Measurements from ENCODE around the gene SNRPA.

SNRPA gene

DNA sequence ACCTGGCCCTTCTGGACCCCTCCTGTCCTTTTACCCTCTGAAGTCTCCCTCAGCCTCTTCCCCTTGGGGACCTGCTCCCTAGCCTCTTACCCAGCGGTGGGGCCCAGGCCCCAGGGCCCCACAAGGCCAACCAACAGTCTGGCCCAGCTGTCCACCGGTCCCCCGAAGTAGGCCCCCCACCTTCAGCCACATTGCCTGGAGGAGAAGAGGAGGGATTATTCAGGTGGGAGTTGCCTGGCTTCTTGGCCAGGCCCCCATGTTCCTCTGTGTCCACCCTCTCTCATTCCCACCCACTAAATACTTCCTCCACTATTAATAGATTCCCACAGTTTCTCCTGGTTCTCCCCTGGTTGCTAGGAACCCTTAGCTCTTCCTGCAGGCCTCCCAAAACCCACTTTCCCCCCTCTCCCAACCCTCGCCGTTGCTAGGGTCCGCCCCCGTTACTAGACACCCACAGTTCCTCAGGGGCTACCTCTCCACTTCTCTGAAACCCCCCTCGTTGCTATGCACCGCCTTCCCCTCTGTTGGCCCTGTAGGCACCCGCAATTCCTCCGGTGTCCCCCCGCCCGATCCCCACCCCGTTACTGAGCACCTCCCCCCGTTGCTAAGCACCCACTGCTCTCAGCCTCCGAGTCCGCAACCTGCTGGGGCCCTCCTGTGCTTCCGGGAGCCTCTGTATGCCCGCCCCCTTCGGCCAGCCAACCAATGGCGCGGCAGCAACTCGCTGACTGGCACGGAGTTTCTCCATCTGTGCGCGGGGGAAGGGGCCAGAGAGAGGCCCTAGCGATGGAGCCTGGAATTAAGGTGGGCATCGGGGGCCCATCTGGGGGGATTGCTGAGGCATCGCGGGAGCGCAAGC, 36.3 kb upstream of the SNRPA start:
- Histone ChIP-seq H3K9ac (ENCODE audit: low read length) (peak overlapping the region; percentile 68), H3K4me1 (ENCODE audit: control insufficient read depth, low read depth, low read length) (peaks cover 25% of the 10 kb centered on the region), H3K27ac (ENCODE audit: low read length) (peak overlapping the region; percentile 65), H3K9me3 (ENCODE audit: control insufficient read depth, low read depth, low read length) (no peaks in the 10 kb centered on the region), H3K27me3 (ENCODE audit: control insufficient read depth, insufficient read depth, low read length) (no peaks in the 10 kb centered on the region), H3K4me3 (ENCODE audit: low read length) (peak overlapping the region; percentile 73), H3K36me3 (ENCODE audit: control insufficient read depth, low read depth, low read length) (peaks cover 16% of the 10 kb centered on the region)

DNA sequence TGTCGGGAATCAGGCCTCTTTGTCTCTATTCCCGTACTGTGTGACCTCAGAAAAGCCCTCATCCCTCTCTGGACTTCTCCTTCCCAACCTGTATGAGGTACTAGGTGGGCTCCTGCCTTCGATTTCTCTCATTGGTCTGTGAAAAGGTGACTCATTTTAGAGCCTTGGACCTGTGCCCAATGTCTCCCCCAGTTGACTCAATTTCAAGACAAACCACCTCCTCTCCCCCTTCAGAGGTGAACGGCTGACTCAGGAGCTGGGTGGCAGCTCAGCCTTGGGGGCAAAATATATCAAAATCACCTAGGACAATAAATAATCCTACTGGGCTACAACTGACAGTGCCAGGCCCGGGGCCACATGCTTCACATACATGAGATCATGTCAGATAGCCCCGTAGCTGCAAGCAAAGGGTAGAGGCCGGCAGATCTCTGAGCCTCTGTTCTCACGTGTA, 34.9 kb upstream of the SNRPA start:
- Histone ChIP-seq H3K4me3 (ENCODE audit: low read length) (peak overlapping the region; percentile 73), H3K9ac (ENCODE audit: low read length) (peak overlapping the region; percentile 68), H3K27ac (ENCODE audit: low read length) (peak overlapping the region; percentile 65), H3K4me1 (ENCODE audit: control insufficient read depth, low read depth, low read length) (peaks cover 25% of the 10 kb centered on the region), H3K36me3 (ENCODE audit: control insufficient read depth, low read depth, low read length) (peaks cover 12% of the 10 kb centered on the region), H3K9me3 (ENCODE audit: control insufficient read depth, low read depth, low read length) (no peaks in the 10 kb centered on the region), H3K27me3 (ENCODE audit: control insufficient read depth, insufficient read depth, low read length) (no peaks in the 10 kb centered on the region)

DNA sequence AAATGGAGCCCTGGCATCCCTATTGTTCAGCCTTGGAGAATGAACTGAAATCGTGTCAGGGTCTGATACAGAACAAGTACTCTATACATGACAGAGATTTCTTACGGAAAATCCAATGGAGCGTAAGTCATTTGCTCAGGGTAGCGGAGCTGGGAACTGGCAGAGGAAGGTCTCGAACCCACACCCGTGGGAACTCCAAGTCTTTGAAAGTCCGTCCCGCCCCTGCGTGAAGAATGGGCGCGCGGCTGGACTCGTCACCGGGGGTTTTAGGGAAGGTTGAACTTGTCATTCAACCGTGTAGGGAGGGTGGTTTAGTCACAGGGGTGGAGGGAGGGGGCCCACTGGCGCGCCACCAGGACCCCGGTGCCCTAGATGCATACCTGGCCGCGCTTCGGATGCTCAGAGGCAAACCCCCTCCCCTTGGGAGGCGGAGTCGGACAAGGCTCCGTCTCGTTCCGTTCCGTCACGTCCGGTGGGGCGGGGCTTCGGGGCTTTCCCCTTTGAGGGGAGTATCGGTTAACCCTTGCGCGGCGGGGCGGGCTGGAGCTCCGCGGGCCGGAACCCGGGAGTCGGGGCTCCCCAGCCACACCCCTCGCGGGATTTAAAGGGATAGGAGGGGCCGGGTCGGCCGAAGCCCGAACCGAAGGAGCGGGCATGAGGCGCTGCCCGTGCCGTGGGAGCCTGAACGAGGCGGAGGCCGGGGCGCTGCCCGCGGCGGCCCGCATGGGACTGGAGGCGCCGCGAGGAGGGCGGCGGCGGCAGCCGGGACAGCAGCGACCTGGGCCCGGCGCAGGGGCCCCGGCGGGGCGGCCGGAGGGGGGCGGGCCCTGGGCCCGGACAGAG, 34.3 kb upstream of the SNRPA start, which contains the start of the genes COQ8B and ITPKC:
Gene COQ8B, minus strand, starts transcription at position 405 of the 843 bp plus-strand sequence. CDS start 2,254 bp downstream, outside the sequence.
Gene ITPKC, plus strand, starts transcription at position 631 of the 843 bp plus-strand sequence. Its CDS starts 24 bp downstream, at position 655.
- peak within 1 kb of the TSS; percentile 68 for H3K9ac ChIP-seq (ENCODE audit: low read length)
- peak within 1 kb of the TSS; percentile 73 for H3K4me3 ChIP-seq (ENCODE audit: low read length)
- H3K9me3 ChIP-seq (ENCODE audit: control insufficient read depth, low read depth, low read length) = no peaks in the 10 kb centered on the region
- H3K36me3 ChIP-seq (ENCODE audit: control insufficient read depth, low read depth, low read length) = peaks cover 5% of the 10 kb centered on the region
- no peaks in the 10 kb centered on the region for H3K27me3 ChIP-seq (ENCODE audit: control insufficient read depth, insufficient read depth, low read length)
- peak within 1 kb of the TSS; percentile 65 for H3K27ac ChIP-seq (ENCODE audit: low read length)
- peaks cover 25% of the 10 kb centered on the region for H3K4me1 ChIP-seq (ENCODE audit: control insufficient read depth, low read depth, low read length)

DNA sequence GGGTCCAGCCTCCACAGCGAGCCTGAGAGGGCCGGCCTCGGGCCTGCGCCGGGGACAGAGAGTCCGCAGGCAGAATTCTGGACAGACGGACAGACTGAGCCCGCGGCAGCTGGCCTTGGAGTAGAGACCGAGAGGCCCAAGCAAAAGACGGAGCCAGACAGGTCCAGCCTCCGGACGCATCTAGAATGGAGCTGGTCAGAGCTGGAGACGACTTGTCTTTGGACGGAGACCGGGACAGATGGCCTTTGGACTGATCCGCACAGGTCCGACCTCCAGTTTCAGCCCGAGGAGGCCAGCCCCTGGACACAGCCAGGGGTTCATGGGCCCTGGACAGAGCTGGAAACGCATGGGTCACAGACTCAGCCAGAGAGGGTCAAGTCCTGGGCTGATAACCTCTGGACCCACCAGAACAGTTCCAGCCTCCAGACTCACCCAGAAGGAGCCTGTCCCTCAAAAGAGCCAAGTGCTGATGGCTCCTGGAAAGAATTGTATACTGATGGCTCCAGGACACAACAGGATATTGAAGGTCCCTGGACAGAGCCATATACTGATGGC, 33.6 kb upstream of the SNRPA start:
- Histone ChIP-seq H3K27me3 (ENCODE audit: control insufficient read depth, insufficient read depth, low read length) (no peaks in the 10 kb centered on the region), H3K36me3 (ENCODE audit: control insufficient read depth, low read depth, low read length) (peaks cover 8% of the 10 kb centered on the region), H3K4me3 (ENCODE audit: low read length) (peak overlapping the region; percentile 73), H3K4me1 (ENCODE audit: control insufficient read depth, low read depth, low read length) (peaks cover 25% of the 10 kb centered on the region), H3K27ac (ENCODE audit: low read length) (no peak overlapping the region), H3K9ac (ENCODE audit: low read length) (peak overlapping the region; percentile 68), H3K9me3 (ENCODE audit: control insufficient read depth, low read depth, low read length) (no peaks in the 10 kb centered on the region)

DNA sequence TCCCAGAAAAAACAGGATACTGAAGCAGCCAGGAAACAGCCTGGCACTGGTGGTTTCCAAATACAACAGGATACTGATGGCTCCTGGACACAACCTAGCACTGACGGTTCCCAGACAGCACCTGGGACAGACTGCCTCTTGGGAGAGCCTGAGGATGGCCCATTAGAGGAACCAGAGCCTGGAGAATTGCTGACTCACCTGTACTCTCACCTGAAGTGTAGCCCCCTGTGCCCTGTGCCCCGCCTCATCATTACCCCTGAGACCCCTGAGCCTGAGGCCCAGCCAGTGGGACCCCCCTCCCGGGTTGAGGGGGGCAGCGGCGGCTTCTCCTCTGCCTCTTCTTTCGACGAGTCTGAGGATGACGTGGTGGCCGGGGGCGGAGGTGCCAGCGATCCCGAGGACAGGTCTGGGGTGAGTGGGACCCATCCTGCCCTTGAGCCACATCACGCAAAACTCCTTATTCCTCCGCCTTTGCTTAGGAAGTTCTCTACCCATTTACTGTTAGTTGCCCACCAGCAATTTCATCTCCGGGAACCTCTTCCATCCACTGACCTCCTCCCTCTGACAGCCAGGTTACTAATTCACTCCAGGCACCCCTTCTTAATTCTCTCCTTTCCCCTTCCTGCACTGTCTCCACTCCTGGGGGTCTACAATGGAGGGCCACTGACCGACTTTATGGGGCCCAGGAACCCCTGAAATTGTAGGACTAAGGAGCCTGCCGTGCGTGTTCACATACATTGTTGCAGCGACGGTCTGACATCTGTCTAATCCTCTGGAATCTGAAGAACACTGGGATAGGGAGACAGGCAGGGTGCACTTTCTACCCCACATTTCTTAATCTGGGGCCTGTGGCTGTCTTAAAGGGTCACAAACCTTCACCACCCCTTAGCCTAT, 32.9 kb upstream of the SNRPA start:
- no peak overlapping the region for H3K27ac ChIP-seq (ENCODE audit: low read length)

DNA sequence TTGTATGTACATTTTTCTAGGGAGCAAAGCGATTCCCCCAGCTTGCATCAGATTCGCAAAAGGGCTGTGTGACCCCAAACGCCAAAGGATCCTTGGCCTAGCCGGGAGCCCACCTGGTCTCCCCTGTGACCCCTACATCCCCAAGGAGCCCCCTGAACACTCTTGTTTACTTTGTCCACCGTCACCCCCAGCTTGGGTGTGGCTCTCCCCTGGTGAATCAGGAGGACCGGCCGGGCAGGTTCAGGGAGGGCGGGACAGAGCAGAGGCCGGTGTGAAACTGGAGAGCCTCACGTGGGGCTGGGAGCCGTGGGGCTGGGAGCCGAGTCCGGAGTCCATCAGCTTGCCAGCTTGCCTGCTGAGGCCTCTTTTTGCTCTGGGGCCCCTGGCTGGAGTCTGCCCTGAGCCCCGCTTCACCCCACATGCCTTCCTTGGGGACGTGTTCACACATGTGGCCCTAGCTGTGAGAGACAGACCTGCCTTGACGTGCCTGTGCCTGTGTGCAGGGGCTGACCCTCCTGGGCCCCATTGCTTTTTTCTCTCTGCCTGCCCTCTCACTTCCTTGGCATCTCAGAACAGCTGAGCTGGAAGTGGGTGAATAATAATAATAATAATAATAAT, 32.1 kb upstream of the SNRPA start:
- peaks cover 6% of the 10 kb centered on the region for H3K36me3 ChIP-seq (ENCODE audit: control insufficient read depth, low read depth, low read length)
- H3K27ac ChIP-seq (ENCODE audit: low read length) = no peak overlapping the region
- no peaks in the 10 kb centered on the region for H3K27me3 ChIP-seq (ENCODE audit: control insufficient read depth, insufficient read depth, low read length)
- no peaks in the 10 kb centered on the region for H3K9me3 ChIP-seq (ENCODE audit: control insufficient read depth, low read depth, low read length)
- peak overlapping the region; percentile 73 for H3K4me3 ChIP-seq (ENCODE audit: low read length)
- H3K4me1 ChIP-seq (ENCODE audit: control insufficient read depth, low read depth, low read length) = peaks cover 25% of the 10 kb centered on the region
- peak overlapping the region; percentile 37 for H3K9ac ChIP-seq (ENCODE audit: low read length)

More for the DNA sequence above, 32.9 kb upstream of the SNRPA start:
- Histone ChIP-seq H3K36me3 (ENCODE audit: control insufficient read depth, low read depth, low read length) (peaks cover 6% of the 10 kb centered on the region), H3K27me3 (ENCODE audit: control insufficient read depth, insufficient read depth, low read length) (no peaks in the 10 kb centered on the region), H3K9ac (ENCODE audit: low read length) (peak overlapping the region; percentile 68), H3K4me1 (ENCODE audit: control insufficient read depth, low read depth, low read length) (peaks cover 25% of the 10 kb centered on the region), H3K4me3 (ENCODE audit: low read length) (peak overlapping the region; percentile 73), H3K9me3 (ENCODE audit: control insufficient read depth, low read depth, low read length) (no peaks in the 10 kb centered on the region)

DNA sequence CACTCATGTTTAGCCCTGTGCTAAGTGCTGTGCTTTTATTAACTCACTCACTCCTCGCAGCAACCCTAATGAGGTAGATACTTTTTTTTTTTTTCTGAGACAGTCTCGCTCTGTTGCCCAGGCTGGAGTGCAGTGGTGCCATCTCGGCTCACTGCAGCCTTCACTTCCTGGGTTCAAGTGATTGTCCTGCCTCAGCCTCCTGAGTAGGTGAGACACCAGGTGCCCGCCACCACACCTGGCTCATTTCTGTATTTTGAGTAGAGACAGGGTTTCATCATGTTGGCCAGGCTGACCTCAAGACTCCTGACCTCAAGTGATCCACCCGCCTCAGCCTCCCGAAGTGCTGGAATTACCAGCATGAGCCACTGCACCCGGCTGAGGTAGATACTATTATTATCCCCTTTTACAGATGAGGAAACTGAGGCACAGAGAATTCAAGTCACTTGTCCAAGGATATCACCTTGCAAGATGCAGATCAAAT, 31.5 kb upstream of the SNRPA start:
- Histone ChIP-seq H3K27me3 (ENCODE audit: control insufficient read depth, insufficient read depth, low read length) (no peaks in the 10 kb centered on the region), H3K9ac (ENCODE audit: low read length) (no peak overlapping the region), H3K36me3 (ENCODE audit: control insufficient read depth, low read depth, low read length) (peaks cover 10% of the 10 kb centered on the region), H3K4me1 (ENCODE audit: control insufficient read depth, low read depth, low read length) (peaks cover 21% of the 10 kb centered on the region), H3K27ac (ENCODE audit: low read length) (no peak overlapping the region), H3K4me3 (ENCODE audit: low read length) (no peak overlapping the region), H3K9me3 (ENCODE audit: control insufficient read depth, low read depth, low read length) (no peaks in the 10 kb centered on the region)

DNA sequence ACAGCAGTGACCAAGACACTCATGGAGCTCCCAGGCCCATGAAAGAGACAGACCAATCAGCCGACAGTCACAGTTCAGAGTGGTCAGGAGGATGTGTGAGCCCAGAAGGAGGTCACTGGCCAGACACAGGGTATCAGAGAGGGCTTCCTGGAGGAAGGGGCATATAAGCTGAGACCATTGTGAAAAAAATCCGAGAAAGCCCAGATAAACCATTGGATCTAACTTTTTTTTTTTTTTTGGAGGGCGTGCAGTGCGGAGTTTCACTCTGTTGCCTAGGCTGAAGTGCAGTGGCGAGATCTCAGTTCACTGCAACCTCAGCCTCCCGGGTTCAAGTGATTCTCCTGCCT, 29.9 kb upstream of the SNRPA start:
- Histone ChIP-seq H3K27me3 (ENCODE audit: control insufficient read depth, insufficient read depth, low read length) (no peaks in the 10 kb centered on the region), H3K4me3 (ENCODE audit: low read length) (no peak overlapping the region), H3K36me3 (ENCODE audit: control insufficient read depth, low read depth, low read length) (peaks cover 10% of the 10 kb centered on the region), H3K9ac (ENCODE audit: low read length) (no peak overlapping the region), H3K4me1 (ENCODE audit: control insufficient read depth, low read depth, low read length) (peaks cover 10% of the 10 kb centered on the region), H3K27ac (ENCODE audit: low read length) (no peak overlapping the region), H3K9me3 (ENCODE audit: control insufficient read depth, low read depth, low read length) (no peaks in the 10 kb centered on the region)

DNA sequence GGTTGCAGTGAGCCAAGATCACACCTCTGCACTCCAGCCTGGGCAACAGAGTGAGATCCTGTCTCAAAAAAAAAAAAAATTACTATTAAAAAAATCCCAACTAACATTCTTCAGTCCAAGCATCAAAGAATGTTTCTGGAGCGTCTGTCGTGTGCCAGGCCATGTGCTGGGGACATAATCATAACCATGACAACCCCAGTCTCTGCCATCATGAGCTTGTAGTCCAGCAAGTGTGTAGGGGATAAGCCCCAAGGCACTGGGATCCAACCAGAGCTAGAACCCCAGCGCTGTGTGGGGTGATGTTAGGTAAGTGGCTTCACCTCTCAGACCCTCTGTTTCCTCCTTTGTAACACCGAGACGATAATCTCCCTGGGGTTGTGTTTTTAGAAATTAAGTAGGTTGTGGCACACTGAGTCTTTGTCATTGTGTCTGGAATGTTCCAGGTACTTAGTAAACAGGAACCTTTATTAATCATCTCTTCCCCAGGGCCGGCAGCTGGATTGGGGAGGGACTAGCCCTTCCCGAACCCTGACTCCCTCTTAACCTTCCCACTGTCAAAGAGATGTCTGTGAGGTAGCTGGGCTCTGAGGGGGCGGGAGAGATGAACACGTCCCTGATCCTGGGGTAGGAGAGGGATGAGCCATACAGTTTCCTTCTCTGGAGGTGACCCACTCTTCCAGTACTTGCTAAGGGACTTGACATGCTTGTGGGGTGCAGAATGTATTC, 28.9 kb upstream of the SNRPA start:
- Histone ChIP-seq H3K36me3 (ENCODE audit: control insufficient read depth, low read depth, low read length) (peaks cover 10% of the 10 kb centered on the region), H3K27me3 (ENCODE audit: control insufficient read depth, insufficient read depth, low read length) (no peaks in the 10 kb centered on the region), H3K4me1 (ENCODE audit: control insufficient read depth, low read depth, low read length) (peaks cover 9% of the 10 kb centered on the region), H3K27ac (ENCODE audit: low read length) (no peak overlapping the region), H3K4me3 (ENCODE audit: low read length) (no peak overlapping the region), H3K9me3 (ENCODE audit: control insufficient read depth, low read depth, low read length) (no peaks in the 10 kb centered on the region), H3K9ac (ENCODE audit: low read length) (no peak overlapping the region)

Measured in iPS-18a (cell line).